HG03097 (cell line): ENCODE measurements around the gene PRRC2A.

Experiments
- ATAC-seq: cut with Tn5 transposase; IDR thresholded peaks from one replicate; pipeline ENCODE4 v1.9.1; 2021; ENCODE audit not compliant: unreplicated experiment, low FRiP score

PRRC2A gene

DNA sequence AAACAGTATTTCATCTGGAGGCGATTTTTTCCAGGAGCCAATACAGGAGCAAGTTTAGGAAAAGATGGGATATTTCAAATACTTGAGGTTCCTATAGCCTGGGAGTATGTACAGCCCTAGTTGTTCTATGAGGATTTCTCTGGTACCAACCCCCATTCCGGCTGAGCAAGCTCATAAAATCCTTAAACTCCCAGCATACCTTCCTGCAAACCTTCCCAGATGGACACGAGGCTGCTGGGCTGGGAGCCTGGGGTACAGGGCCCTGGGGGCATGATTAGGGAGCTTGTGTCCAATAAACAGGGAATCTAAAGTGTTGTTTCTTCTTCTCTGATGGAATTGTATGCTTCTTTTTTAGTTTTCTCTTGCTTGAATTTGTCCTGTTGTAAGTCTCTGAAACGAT is 1.5 kb downstream of the PRRC2A start:
- no peak for ATAC-seq

DNA sequence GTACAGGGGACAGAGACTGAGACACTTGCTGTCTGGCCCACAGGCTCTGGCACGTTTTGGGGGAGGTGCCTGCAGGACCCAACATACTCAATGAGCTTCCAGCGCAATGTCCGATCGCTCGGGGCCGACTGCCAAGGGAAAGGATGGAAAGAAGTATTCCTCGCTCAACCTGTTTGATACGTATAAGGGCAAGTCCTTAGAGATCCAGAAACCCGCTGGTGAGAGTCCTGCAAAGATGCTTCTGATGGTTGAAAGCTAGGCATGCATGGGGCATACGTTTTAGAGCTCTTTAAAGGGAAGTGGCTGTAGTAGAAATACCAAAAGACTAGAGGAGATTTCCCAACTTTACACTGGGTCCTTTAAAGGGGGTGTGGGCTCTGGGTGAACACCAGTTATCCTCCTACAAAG is 2.2 kb downstream of the PRRC2A start:
- ATAC-seq, result no peak

DNA sequence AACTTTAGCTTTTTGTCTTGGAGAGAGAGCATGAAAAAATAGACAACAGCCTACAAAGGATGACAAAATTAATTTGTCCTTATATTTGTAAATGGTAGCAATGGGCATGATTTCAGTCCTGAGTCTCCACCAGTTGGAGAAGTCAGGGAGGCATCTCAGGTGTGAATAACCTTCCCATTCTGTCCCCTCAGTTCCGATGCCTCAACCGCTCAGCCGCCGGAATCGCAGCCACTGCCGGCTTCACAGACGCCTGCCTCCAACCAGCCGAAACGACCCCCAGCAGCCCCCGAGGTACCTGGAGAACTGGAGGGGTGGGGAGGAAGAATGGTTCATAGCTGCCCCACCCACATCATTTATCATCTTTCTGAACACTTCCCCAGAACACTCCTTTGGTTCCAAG is 3.6 kb downstream of the PRRC2A start:
- no peak for ATAC-seq

DNA sequence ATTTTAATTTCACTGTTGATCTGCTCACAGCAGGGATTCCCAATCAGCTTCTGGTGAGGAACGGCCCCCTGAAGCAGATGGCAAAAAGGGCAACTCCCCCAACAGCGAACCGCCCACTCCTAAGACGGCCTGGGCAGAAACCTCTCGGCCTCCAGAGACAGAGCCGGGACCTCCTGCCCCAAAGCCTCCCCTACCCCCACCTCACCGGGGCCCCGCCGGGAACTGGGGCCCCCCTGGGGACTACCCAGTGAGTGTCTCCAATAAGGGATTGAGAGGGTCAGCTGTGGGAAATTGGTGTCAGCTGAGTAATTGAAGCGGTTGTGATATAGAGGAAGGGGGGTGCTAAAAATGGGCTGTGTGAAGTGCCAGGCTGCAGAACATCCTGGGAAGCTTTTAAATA is 6.4 kb downstream of the PRRC2A start:
- no peak for ATAC-seq

DNA sequence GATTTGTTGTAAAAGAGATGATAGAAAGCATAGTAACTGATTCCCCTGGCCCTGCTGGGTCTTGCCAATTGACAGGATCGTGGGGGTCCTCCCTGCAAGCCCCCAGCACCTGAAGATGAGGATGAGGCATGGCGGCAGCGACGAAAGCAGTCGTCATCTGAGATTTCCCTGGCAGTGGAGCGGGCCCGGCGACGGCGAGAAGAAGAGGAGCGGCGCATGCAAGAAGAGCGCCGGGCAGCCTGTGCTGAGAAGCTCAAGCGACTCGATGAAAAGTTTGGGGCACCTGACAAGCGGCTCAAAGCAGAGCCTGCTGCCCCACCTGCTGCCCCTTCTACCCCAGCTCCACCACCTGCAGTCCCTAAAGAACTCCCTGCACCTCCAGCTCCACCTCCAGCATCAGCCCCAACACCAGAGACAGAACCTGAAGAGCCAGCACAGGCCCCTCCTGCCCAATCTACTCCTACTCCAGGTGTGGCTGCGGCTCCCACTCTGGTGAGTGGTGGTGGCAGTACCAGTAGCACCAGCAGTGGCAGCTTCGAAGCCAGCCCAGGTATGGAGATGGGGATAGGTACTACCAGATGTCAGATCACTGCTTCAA is 7.3 kb downstream of the PRRC2A start:
- no peak for ATAC-seq

DNA sequence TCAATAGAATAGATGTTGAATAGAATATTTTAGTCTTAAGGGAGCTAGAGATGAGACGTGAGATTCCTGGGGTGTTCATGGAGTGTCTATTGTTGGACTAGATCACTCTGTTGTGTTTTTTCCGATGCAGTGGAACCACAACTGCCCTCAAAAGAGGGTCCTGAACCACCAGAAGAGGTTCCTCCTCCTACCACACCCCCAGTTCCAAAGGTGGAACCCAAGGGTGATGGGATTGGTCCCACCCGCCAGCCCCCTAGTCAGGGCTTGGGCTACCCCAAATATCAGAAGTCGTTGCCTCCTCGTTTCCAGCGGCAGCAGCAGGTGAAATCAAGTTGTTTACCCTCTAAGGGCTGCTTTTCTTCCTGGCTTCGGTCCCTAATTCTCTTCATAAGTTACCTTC is 8.5 kb downstream of the PRRC2A start:
- no peak for ATAC-seq

DNA sequence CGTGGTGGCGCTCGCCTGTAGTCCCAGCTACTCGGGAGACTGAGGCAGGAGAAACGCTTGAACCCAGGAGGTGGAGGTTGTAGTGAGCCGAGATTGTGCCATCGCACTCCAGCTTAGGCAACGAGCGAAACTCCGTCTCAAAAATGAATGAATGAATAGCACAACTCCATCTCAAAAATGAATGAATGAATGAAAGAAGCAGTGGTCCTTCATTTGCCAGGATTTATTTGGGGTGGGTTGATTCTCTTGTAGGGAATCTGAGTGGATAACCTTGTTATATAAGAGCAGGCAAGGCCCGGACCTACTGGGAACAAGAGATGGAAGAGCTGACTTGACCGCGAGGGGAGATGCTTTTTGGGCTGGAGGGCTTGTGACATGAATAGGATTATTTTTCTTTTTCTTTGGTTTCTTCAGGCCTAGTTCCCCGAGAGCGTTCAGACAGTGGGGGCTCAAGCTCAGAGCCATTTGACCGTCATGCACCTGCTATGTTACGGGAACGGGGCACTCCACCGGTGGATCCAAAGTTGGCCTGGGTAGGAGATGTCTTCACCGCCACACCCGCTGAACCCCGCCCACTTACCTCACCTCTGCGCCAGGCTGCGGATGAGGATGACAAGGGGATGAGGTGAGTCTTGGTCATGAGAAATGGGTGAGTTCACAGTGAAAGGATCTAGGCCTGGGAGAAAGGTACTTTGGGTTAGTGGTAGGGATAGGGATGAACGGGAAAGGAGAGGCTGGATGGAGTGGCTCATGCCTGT is 9.8 kb downstream of the PRRC2A start:
- no peak for ATAC-seq

DNA sequence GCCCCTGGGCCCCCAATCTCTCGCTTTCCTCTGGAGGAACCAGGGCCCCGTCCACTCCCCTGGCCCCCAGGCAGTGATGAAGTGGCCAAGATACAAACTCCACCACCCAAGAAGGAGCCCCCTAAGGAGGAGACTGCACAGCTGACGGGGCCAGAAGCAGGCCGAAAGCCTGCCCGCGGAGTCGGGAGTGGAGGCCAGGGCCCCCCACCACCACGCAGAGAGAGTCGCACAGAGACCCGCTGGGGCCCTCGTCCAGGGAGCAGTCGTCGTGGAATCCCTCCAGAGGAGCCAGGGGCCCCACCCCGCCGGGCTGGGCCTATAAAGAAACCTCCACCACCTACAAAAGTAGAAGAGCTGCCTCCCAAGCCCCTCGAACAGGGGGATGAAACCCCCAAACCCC is 10.7 kb downstream of the PRRC2A start:
- no peak for ATAC-seq

DNA sequence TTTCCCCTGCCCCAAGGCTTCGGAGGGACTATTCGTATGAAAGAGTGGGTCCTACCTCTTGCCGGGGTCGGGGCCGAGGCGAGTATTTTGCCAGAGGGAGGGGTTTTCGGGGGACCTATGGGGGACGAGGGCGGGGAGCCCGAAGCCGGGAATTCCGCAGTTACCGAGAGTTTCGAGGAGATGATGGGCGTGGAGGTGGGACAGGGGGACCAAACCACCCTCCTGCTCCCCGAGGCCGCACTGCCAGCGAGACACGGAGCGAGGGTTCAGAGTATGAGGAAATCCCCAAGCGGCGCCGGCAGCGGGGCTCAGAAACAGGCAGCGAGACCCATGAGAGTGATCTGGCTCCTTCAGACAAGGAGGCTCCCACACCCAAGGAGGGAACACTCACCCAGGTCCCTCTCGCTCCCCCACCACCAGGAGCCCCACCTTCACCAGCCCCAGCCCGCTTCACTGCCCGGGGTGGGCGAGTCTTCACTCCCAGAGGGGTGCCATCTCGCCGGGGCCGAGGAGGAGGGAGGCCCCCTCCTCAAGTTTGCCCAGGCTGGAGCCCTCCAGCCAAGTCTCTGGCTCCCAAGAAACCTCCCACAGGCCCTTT is 11.3 kb downstream of the PRRC2A start:
- no peak for ATAC-seq

DNA sequence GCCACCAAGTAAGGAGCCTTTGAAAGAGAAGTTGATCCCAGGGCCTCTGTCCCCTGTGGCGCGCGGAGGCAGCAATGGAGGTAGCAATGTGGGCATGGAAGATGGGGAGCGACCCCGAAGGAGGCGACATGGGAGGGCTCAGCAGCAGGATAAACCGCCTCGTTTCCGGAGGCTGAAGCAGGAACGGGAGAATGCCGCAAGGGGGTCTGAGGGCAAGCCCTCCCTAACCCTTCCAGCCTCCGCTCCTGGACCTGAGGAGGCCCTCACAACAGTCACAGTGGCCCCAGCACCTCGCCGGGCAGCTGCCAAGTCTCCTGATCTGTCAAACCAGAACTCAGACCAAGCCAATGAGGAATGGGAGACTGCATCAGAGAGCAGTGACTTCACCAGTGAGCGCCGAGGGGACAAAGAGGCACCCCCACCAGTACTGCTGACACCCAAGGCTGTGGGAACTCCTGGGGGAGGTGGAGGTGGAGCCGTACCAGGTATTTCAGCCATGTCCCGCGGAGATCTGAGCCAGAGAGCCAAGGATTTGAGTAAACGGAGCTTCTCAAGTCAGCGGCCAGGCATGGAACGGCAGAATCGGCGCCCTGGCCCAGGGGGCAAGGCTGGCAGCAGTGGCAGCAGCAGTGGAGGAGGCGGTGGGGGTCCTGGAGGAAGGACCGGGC is 11.9 kb downstream of the PRRC2A start:
- no peak for ATAC-seq

DNA sequence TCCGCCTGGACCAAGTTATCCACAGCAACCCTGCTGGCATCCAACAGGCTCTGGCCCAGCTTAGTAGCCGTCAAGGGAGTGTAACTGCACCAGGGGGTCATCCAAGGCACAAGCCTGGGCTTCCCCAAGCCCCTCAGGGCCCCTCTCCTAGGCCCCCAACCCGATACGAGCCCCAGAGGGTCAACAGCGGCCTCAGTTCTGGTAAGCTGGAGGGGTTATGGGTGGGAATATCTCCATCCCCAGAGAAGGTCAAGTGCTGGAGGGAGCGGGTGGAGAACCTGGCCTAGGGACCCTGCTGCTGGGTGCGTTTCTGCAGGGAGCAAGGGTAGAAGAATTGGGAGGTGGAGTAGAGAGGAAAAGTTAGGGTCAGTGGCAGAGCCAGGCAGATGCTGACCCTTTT is 12.9 kb downstream of the PRRC2A start:
- no peak for ATAC-seq

DNA sequence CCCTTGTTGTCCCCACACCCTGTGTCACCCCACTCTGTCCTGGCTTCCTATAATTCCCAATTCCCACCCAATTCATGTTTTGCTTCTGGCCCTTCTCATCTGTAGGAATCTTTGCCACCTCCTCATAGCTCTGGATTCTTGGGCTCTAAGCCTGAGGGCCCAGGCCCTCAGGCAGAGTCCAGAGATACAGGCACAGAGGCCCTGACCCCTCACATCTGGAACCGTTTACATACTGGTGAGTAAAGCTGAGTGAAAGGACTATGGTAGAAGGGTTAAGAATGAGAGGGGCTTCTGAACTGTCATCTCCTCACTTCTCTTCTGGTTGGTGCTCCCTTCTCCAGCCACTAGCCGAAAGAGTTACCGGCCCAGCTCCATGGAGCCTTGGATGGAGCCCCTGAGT is 13.6 kb downstream of the PRRC2A start:
- no peak for ATAC-seq

DNA sequence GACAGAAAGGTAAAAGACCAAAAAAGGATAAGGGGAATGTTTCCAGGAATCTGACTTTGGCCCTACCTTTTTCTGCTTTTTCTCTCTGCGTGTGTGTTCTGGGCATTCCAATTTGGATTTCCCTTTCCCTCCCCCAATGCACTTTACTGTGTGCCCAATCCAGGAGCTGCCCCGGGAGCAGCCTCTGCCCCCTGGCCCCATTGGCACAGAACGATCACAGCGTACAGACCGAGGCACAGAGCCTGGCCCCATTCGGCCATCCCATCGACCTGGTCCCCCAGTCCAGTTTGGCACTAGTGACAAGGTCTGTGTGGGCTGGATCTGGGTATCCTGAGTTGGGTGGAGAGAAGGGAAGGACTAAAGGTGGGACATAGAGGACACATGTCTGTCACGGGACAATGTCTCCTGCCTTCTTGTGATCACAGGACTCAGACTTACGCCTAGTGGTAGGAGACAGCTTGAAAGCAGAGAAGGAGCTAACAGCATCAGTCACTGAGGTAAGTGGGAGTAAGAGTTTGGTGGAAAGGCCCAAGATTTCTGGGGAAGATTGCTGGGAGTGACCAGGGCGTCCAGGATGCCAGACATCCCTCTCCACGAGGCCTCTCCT is 14.6 kb downstream of the PRRC2A start:
- ATAC-seq, result no peak

DNA sequence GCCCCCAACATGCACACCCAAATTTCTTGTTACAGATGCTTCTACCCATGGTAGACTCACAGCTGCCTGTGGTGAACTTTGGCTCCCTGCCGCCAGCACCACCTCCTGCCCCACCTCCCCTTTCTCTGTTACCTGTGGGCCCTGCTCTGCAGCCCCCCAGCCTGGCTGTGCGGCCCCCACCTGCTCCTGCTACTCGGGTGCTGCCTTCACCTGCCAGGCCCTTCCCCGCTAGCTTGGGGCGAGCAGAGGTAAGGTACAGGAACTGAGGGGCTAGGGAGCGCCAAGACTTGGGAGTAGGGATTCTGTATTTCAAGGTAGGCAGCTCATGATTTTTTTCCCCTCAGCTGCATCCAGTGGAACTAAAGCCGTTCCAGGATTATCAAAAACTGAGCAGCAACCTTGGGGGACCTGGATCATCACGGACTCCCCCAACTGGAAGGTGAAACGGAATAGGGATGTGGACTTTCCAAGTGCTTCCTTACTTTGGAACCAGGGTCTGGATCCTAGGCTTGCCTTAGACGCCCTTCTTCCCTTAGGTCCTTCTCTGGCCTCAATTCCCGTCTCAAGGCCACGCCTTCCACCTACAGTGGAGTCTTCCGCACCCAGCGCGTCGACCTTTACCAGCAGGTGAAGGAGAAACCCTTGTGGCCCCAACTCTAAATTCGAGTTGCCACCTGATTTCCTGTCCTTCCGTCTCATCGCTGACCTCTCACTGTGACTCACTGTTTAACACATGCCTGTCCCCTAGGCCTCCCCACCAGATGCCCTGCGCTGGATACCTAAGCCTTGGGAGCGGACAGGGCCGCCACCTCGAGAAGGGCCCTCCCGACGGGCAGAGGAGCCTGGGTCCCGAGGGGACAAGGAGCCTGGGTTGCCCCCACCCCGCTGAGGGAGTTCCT is 16.4 kb downstream of the PRRC2A start:
- ATAC-seq, result no peak

DNA sequence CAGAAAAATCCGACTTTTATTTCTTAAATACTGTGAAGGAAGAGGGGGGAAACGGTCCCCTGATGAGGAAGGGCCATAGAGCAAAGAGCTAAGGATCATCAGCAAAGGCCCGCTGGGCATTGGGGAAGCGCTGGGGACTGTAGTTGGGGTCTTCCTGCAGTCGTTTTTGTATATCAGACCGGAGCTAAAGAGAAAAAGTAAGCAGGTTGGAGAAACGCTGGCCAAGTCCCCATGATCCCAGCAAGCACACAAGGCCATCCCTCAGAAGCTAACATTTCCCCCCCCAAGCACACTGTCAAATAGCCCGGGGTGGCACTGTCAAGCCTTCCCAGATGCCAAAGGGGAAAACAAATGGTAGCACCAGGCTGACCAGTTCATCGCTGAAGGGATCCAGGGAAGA is 18.5 kb downstream of the PRRC2A start:
- ATAC-seq, result no peak

DNA sequence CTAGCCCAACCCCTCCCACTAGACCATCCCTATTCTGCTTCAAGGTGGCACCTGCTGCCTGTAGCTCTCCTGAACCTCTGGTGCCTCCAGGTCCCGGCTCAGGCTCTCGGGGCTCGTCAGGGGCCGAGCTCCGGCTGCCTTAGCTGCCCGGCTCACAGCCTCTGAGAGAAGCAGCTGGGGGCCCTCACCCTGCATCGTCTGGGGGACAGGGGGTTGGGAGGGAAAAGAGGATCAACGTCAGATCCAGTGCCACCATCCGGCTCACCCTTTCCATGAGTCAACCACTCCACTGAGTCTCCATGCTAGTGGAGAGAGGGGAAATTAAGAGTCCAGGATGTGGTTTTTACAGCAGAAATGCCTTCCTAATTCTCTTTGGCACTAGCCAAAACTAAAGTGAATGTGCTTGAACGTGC is 18.9 kb downstream of the PRRC2A start:
- no peak for ATAC-seq

DNA sequence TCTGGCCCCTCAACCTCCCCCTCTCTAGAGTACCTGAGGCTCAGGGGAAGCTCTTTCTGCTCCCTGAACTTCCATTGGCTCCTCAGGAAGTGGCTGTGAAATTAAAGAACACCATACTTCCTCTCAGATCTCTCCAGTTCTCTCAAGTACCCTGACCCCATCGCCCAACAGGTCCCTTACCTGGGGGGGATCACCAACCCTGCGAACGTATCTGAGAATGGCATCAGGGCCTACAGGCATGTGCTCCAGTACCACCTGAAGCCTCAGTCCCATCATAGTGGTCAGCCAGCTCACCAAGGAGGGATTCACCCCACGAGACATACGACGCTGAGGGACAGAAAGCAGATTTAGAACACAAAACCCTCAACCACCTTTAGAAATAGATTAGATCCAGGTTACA is 20.1 kb downstream of the PRRC2A start:
- no peak for ATAC-seq

DNA sequence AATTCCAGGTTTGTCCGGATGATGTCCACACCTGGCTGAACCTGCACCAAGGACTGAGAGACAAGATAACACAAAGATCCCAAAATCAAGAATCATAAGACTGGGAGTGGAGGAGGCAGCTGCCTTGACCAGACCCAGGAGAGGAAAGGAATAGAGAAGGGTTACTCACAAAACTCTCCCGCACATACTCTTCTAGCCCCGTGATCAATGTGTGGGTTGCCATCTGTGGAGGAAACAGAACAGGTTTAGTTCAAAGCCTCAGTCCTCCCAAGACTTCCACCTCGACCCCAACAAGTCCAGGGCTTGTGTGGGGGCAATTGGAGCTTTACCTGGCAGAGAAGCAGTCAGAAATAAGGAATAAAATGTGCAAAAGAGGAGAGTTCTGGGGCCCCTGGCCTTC is 20.9 kb downstream of the PRRC2A start:
- ATAC-seq, result no peak

DNA sequence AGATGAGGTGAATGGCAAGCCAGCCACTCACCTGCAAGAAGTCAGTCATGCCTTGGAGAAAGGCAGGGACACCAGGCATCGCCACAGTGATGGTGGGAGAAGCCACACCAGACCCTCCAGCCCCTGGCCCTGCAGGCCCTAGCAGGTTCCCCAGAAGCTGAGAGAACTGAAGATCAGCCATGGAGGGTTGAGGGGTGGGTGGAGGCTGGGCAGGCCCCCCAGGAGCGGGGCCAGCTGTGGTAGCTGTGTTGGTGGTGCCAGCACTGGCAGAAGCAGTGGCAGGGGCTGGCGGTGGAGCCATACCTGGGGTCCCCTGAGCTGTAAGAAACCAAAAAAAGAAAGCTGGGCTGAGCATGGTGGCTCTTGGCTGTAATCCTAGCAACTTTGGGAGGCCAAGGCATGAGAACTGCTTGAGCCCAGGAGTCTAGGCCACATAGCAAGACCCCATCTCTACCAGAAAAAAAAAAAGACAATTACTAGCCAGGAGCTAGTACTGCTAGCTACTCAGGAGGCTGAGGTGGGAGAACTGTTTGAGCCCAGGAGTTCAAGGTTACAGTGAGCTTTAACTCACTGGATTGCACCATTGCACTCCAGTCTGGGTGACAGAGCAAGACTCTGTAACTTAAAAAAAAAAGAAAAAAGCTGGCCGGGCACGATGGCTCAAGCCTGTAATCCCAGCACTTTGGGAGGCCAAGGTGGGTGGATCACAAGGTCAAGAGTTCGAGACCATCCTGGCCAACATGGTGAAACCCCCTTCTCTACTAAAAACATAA is 22.5 kb downstream of the PRRC2A start:
- no peak for ATAC-seq
